ENCODE measurements around the gene CEACAM3. TPM values are rescaled to one million over a fixed set of nuclear protein-coding genes. Genes with fewer than 3 reads are reported as not detected.

Gene CEACAM3
- total RNA-seq, 2 experiments from 2014 or later = not detected

DNA sequence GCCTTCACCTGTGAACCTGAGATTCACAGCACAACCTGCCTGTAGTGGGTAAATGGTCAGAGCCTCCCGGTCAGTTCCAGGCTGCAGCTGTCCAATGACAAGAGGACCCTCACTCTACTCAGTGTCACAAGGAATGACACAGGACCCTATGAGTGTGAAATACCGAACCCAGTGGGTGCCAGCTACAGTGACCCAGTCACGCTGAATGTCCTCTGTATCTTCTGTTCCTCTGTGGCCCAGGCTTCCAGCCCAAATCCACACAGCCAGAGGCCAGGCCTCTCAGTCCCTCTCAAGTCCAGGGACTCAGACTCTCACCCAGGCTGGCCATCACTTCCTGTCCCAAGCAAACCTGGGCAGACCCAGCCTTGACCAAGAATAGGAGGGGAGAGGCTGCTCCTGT lies 10.8 kb downstream of the CEACAM3 start:
- H3K27me3 Mint-ChIP-seq = peaks cover 9% of the 10 kb centered on the region
- H3K9me3 ChIP-seq (ENCODE audit: control insufficient read depth in 1 of 2, insufficient read depth in 1 of 2, low read length in 2 of 2) = no peaks in the 10 kb centered on the region
- H3K4me3 Mint-ChIP-seq = no peak overlapping the region
- TF ChIP-seq, protein P1, sequence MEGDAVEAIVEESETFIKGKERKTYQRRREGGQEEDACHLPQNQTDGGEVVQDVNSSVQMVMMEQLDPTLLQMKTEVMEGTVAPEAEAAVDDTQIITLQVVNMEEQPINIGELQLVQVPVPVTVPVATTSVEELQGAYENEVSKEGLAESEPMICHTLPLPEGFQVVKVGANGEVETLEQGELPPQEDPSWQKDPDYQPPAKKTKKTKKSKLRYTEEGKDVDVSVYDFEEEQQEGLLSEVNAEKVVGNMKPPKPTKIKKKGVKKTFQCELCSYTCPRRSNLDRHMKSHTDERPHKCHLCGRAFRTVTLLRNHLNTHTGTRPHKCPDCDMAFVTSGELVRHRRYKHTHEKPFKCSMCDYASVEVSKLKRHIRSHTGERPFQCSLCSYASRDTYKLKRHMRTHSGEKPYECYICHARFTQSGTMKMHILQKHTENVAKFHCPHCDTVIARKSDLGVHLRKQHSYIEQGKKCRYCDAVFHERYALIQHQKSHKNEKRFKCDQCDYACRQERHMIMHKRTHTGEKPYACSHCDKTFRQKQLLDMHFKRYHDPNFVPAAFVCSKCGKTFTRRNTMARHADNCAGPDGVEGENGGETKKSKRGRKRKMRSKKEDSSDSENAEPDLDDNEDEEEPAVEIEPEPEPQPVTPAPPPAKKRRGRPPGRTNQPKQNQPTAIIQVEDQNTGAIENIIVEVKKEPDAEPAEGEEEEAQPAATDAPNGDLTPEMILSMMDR (IDR thresholded peaks at IDR 0.05) = no peak
- peaks cover 16% of the 10 kb centered on the region for H3K4me1 Mint-ChIP-seq (ENCODE audit: low read depth)
- no peaks in the 10 kb centered on the region for H3K36me3 ChIP-seq (ENCODE audit: insufficient read depth, low read length)
- peaks cover 12% of the 10 kb centered on the region for H3K4me1 ChIP-seq (ENCODE audit: insufficient read depth, low read length)
- H3K9me3 Mint-ChIP-seq = no peaks in the 10 kb centered on the region
- CTCF ChIA-PET = interaction anchor here (0.7 kb wide), 1 partner anchor 12 kb away, joined by 4 read pairs; no protein-coding TSS in a partner anchor
- H3K4me3 ChIP-seq (ENCODE audit: low read length) = no peak overlapping the region
- ATAC-seq (ENCODE audit: poor library complexity) (no peak), DNase-seq (no peak)
- intact Hi-C loops (cut with DNase I, micrococcal nuclease) = no loop called here
- POLR2A ChIA-PET = no interaction called here
- H3K36me3 Mint-ChIP-seq (ENCODE audit: low read depth) = no peaks in the 10 kb centered on the region
- H3K27me3 ChIP-seq (ENCODE audit: control insufficient read depth in 1 of 2, insufficient read depth in 2 of 2, low read length in 2 of 2) = peaks cover 6 to 16% of the 10 kb centered on the region in 2 experiments
- H3K27ac ChIP-seq (ENCODE audit: low read depth in 1 of 2, low read length in 2 of 2) = no peak overlapping the region
- H3K27ac Mint-ChIP-seq = no peak overlapping the region

DNA sequence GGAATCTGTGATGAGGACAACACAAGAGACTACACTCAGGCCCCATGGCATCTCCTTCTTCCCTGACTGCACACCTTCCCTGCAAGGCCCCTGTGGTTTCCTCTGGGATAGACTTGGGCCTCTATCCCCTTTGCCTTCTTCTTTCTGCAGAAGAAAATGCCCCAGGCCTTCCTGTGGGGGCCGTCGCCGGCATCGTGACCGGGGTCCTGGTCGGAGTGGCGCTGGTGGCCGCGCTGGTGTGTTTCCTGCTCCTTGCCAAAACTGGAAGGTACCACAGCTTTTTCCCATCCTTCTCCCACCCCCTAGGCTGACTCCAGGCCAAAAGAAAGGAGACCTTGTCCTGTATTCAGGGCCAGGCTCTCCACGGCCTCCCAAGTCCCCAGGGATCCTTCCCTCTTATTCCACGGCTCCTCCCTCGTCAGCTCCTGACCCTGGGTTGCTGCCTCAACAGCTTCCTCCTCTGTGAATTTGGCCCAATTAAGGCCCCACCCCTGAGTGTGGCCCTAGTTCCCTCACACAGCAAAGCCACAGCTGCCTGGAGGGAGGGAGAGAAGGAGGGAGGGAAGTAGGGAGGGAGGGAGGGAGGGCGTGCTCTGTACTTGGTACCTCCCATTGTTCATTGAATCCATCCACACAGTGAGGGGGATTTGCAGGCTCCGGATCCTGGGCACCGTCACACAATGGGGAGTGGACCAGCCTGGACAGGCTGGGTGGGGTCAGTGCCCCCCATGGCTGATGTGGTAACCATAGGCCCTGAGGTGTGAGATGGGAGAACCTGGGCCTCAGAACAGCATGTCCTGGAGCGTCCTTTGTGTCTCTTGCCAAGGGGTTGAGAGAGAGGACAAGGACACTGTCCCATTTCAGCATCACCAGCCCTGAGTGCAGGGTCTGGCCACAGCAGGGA lies 12.5 kb downstream of the CEACAM3 start:
- CTCF ChIA-PET = no interaction called here
- DNase-seq (no peak), ATAC-seq (ENCODE audit: poor library complexity) (no peak)
- intact Hi-C loops (cut with DNase I, micrococcal nuclease) = no loop called here
- Mint-ChIP-seq H3K36me3 (ENCODE audit: low read depth) (no peaks in the 10 kb centered on the region), H3K9me3 (no peaks in the 10 kb centered on the region), H3K27ac (no peak overlapping the region), H3K4me3 (no peak overlapping the region), H3K4me1 (ENCODE audit: low read depth) (peaks cover 7% of the 10 kb centered on the region), H3K27me3 (peaks cover 14% of the 10 kb centered on the region)
- peaks cover 6 to 16% of the 10 kb centered on the region in 2 experiments for H3K27me3 ChIP-seq (ENCODE audit: control insufficient read depth in 1 of 2, insufficient read depth in 2 of 2, low read length in 2 of 2)
- TF ChIP-seq, protein P1 (IDR thresholded peaks at IDR 0.05) = no peak
- H3K4me1 ChIP-seq (ENCODE audit: insufficient read depth, low read length) = peaks cover 12% of the 10 kb centered on the region
- no peaks in the 10 kb centered on the region for H3K9me3 ChIP-seq (ENCODE audit: control insufficient read depth in 1 of 2, insufficient read depth in 1 of 2, low read length in 2 of 2)
- no peak overlapping the region for H3K4me3 ChIP-seq (ENCODE audit: low read length)
- H3K27ac ChIP-seq (ENCODE audit: low read depth in 1 of 2, low read length in 2 of 2) = no peak overlapping the region
- POLR2A ChIA-PET = no interaction called here
- H3K36me3 ChIP-seq (ENCODE audit: insufficient read depth, low read length) = no peaks in the 10 kb centered on the region

DNA sequence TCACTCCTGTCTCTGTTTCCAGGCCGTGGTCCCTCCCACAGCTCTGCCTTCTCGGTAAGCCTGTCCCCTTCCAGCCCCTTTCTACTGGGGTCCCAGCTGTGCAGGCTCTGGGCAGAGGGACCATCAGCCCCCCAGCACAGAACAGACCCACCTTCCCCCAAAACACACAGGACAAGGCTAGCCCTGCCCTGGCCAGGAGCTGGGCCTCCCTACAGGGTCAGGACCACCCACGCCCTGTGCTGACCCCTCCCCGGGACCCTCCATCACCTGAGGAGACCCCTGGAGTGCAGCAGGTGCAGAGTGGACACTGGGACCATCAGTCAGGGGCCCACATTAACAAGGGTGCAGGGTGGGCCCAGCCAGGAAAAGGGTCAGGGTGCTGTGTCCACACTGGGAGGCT lies 13.9 kb downstream of the CEACAM3 start:
- ChIA-PET CTCF (no interaction called here), POLR2A (no interaction called here)
- Mint-ChIP-seq H3K36me3 (ENCODE audit: low read depth) (no peaks in the 10 kb centered on the region), H3K9me3 (no peaks in the 10 kb centered on the region), H3K27ac (no peak overlapping the region), H3K27me3 (peaks cover 14% of the 10 kb centered on the region), H3K4me3 (no peak overlapping the region), H3K4me1 (ENCODE audit: low read depth) (peaks cover 9% of the 10 kb centered on the region)
- H3K27ac ChIP-seq (ENCODE audit: low read depth in 1 of 2, low read length in 2 of 2) = no peak overlapping the region
- H3K36me3 ChIP-seq (ENCODE audit: insufficient read depth, low read length) = no peaks in the 10 kb centered on the region
- intact Hi-C loops (cut with DNase I, micrococcal nuclease) = no loop called here
- TF ChIP-seq, protein P1 (IDR thresholded peaks at IDR 0.05) = no peak
- ATAC-seq (ENCODE audit: poor library complexity) (no peak), DNase-seq (no peak)
- H3K4me1 ChIP-seq (ENCODE audit: insufficient read depth, low read length) = peaks cover 12% of the 10 kb centered on the region
- no peak overlapping the region for H3K4me3 ChIP-seq (ENCODE audit: low read length)
- H3K9me3 ChIP-seq (ENCODE audit: control insufficient read depth in 1 of 2, insufficient read depth in 1 of 2, low read length in 2 of 2) = no peaks in the 10 kb centered on the region
- peaks cover 6 to 16% of the 10 kb centered on the region in 2 experiments for H3K27me3 ChIP-seq (ENCODE audit: control insufficient read depth in 1 of 2, insufficient read depth in 2 of 2, low read length in 2 of 2)
